Naive thymus-derived CD4-positive, alpha-beta T cell (primary cell): ENCODE results near the gene FBLN5. TPM values are rescaled to one million over a fixed set of nuclear protein-coding genes. Genes with fewer than 3 reads are reported as not detected.

Experiments used
- ATAC-seq: fragments of 150-1000 bp; cut with Tn5 transposase; 2 replicates; pipeline ENCODE4 v1.10.0; 2021; ENCODE audit warnings: mild to moderate bottlenecking, moderate library complexity
- CTCF ChIA-PET: fragments of 350-600 bp; sonication (Branson Sonifier 250); formaldehyde crosslinking; loops from one replicate; lab custom pipeline; 2021; ENCODE audit warnings: antibody characterized with exemption; lab: Charles Lee
- POLR2A ChIA-PET: fragments of 350-600 bp; sonication (Branson Sonifier 250); formaldehyde crosslinking; loops from one replicate; lab custom pipeline; 2021; ENCODE audit warnings: antibody characterized with exemption, inconsistent platforms; lab: Charles Lee
- DNase-seq, 9 donors: peaks; one replicate each; pipeline versions ENCODE4 v3.0.0 to v3.0.0-alpha.2; 2020 to 2022; ENCODE audit warnings: mixed read lengths in 1 of 9
- H3K27ac ChIP-seq: one replicate; pipeline ENCODE4 v1.7.0; 2013; ENCODE audit warnings: mild to moderate bottlenecking, low read depth, low read length, moderate library complexity
- H3K27me3 ChIP-seq, 2 donors: one replicate each; pipeline ENCODE4 v1.7.0; 2013; ENCODE audit warnings: low read length in 2 of 2, mild to moderate bottlenecking in 2 of 2, moderate library complexity in 2 of 2; ENCODE audit not compliant: control insufficient read depth in 2 of 2, insufficient read depth in 2 of 2
- H3K36me3 ChIP-seq, 3 experiments: 1 replicate in 2 of 3; 2 replicates in 1 of 3; pipeline ENCODE4 v1.7.0; 2013; ENCODE audit warnings: low read length in 3 of 3, mild to moderate bottlenecking in 3 of 3, moderate library complexity in 1 of 3; ENCODE audit not compliant: insufficient read depth in 3 of 3, control insufficient read depth in 2 of 3
- H3K4me1 ChIP-seq, 2 donors: one replicate each; pipeline ENCODE4 v1.7.0; 2013; ENCODE audit warnings: low read length in 2 of 2, mild to moderate bottlenecking in 2 of 2, moderate library complexity in 1 of 2; ENCODE audit not compliant: control insufficient read depth in 2 of 2, insufficient read depth in 2 of 2
- H3K4me3 ChIP-seq: 2 replicates; pipeline ENCODE4 v1.7.0; 2013; ENCODE audit warnings: mild to moderate bottlenecking, low read length
- H3K9me3 ChIP-seq, 3 experiments: 1 replicate in 2 of 3; 2 replicates in 1 of 3; pipeline ENCODE4 v1.7.0; 2013; ENCODE audit warnings: low read length in 3 of 3; ENCODE audit not compliant: control insufficient read depth in 2 of 3
- H3K27ac Mint-ChIP-seq, 9 donors: one replicate each; pipeline ENCODE4 v1.8.0; 2020 to 2022; ENCODE audit warnings: mixed read lengths in 9 of 9, mild to moderate bottlenecking in 8 of 9, moderate library complexity in 5 of 9, inconsistent platforms in 2 of 9
- H3K27me3 Mint-ChIP-seq, 5 donors: one replicate each; pipeline ENCODE4 v1.8.0; 2021 to 2022; ENCODE audit warnings: mixed read lengths in 5 of 5, mild to moderate bottlenecking in 1 of 5
- H3K36me3 Mint-ChIP-seq, 5 donors: one replicate each; pipeline ENCODE4 v1.8.0; 2020 to 2022; ENCODE audit warnings: mixed read lengths in 5 of 5, mild to moderate bottlenecking in 3 of 5, inconsistent platforms in 1 of 5
- H3K4me1 Mint-ChIP-seq, 7 donors: one replicate each; pipeline ENCODE4 v1.8.0; 2020 to 2022; ENCODE audit warnings: mixed read lengths in 7 of 7, mild to moderate bottlenecking in 3 of 7, inconsistent platforms in 1 of 7
- H3K4me3 Mint-ChIP-seq, 10 donors: one replicate each; pipeline ENCODE4 v1.8.0; 2020 to 2022; ENCODE audit warnings: mild to moderate bottlenecking in 10 of 10, mixed read lengths in 10 of 10, moderate library complexity in 6 of 10, inconsistent platforms in 2 of 10
- H3K9me3 Mint-ChIP-seq, 11 donors: one replicate each; pipeline ENCODE4 v1.8.0; 2020 to 2022; ENCODE audit warnings: mixed read lengths in 11 of 11, mild to moderate bottlenecking in 4 of 11, inconsistent platforms in 1 of 11, moderate library complexity in 1 of 11
- intact Hi-C, 2 donors: fragments of 100-400 bp; cut with micrococcal nuclease; formaldehyde crosslinking; loops; one replicate each; pipeline ENCODE4 v1.15.1; 2023
- polyA plus RNA-seq, 2 donors: library from polyadenylated mRNA; unstranded; fragments of 300-500 nt; fragmentation: Illumina TruSeq; gene quantifications; one replicate each; pipeline ENCODE4 v1.2.3, GENCODE V29; 2021
- total RNA-seq, 6 experiments: library from RNA in 5 of 6; stranded (reverse) in 5 of 6; gene quantifications; 1 replicate in 5 of 6; 2 replicates in 1 of 6; pipeline ENCODE4 v1.2.3 and lab custom pipeline; 2021 to 2026

FBLN5 gene
- total and polyA plus RNA-seq, 7 experiments from 2014 or later, result 2.9 to 53.3 (median 10.7) TPM

GRCh38 chr14:91879196-91879595 is 68.3 kb downstream of the FBLN5 start:
- peaks cover 53 to 80% (median 76%) of the 10 kb centered on the region in 7 donors for H3K4me1 Mint-ChIP-seq
- H3K27ac ChIP-seq, result no peak overlapping the region
- ChIA-PET CTCF (interaction anchor here (0.7 to 1.0 kb wide), 2 partner anchors 12 to 34 kb away, joined by 3 to 5 read pairs; no protein-coding TSS in a partner anchor), POLR2A (interaction anchor here (1.0 to 5.3 kb wide), 5 partner anchors 11 to 22 kb away, joined by 3 to 71 read pairs (median 9); partner anchors contain the start of gene TC2N)
- intact Hi-C loops, result loop anchor here in 1 of 2 donors (10.0 kb wide), 2 partner anchors 554 to 776 kb away; no protein-coding TSS in a partner anchor
- H3K36me3 Mint-ChIP-seq, result peaks cover 0 to 13% (median 0%) of the 10 kb centered on the region in 5 donors
- H3K9me3 ChIP-seq, result no peaks in the 10 kb centered on the region
- H3K4me3 ChIP-seq, result no peak overlapping the region
- DNase-seq (no peak), ATAC-seq (no peak)
- H3K27me3 Mint-ChIP-seq, result no peaks in the 10 kb centered on the region
- no peaks in the 10 kb centered on the region for H3K36me3 ChIP-seq
- peaks cover 0 to 4% (median 0%) of the 10 kb centered on the region in 11 donors for H3K9me3 Mint-ChIP-seq
- H3K4me1 ChIP-seq, result peaks cover 33 to 54% of the 10 kb centered on the region in 2 donors
- peak overlapping the region; percentile 1 to 100 (median 96) for H3K27ac Mint-ChIP-seq
- H3K4me3 Mint-ChIP-seq, result peak overlapping the region in 2 of 10 donors; percentile 20 to 68
- no peaks in the 10 kb centered on the region for H3K27me3 ChIP-seq

- POLR2A ChIA-PET, result interaction anchor here (2.7 to 7.5 kb wide), 4 partner anchors 10 to 19 kb away, joined by 15 to 245 read pairs (median 101); partner anchors contain the start of gene TC2N
- peaks cover 61 to 88% (median 83%) of the 10 kb centered on the region in 7 donors for H3K4me1 Mint-ChIP-seq
Measured at GRCh38 chr14:91878274-91878673, 69.2 kb downstream of the FBLN5 start.

GRCh38 chr14:91877376-91877915 is 70.0 kb downstream of the FBLN5 start:
- peaks cover 0 to 4% (median 0%) of the 10 kb centered on the region in 11 donors for H3K9me3 Mint-ChIP-seq
- H3K27ac ChIP-seq, result no peak overlapping the region
- peak overlapping the region in 7 of 10 donors; percentile 19 to 89 (median 47) for H3K4me3 Mint-ChIP-seq
- peaks cover 67 to 94% (median 88%) of the 10 kb centered on the region in 7 donors for H3K4me1 Mint-ChIP-seq
- DNase-seq, result no peak
- intact Hi-C loops, result loop anchor here in 1 of 2 donors (10.0 kb wide), 2 partner anchors 553 to 777 kb away; no protein-coding TSS in a partner anchor
- CTCF ChIA-PET, result no interaction called here
- no peaks in the 10 kb centered on the region for H3K36me3 ChIP-seq
- no peaks in the 10 kb centered on the region for H3K27me3 Mint-ChIP-seq
- peaks cover 48 to 70% of the 10 kb centered on the region in 2 donors for H3K4me1 ChIP-seq
- H3K36me3 Mint-ChIP-seq, result peaks cover 0 to 13% (median 0%) of the 10 kb centered on the region in 5 donors
- POLR2A ChIA-PET, result interaction anchor here (2.7 to 7.5 kb wide), 3 partner anchors 10 to 18 kb away, joined by 15 to 245 read pairs (median 131); partner anchors contain the start of gene TC2N
- peak overlapping the region; percentile 30 to 100 (median 98) for H3K27ac Mint-ChIP-seq
- no peak for ATAC-seq
- H3K27me3 ChIP-seq, result no peaks in the 10 kb centered on the region
- H3K4me3 ChIP-seq, result no peak overlapping the region
- no peaks in the 10 kb centered on the region for H3K9me3 ChIP-seq

More at GRCh38 chr14:91878274-91878673, 69.2 kb downstream of the FBLN5 start:
- no peaks in the 10 kb centered on the region for H3K27me3 ChIP-seq
- no peaks in the 10 kb centered on the region for H3K27me3 Mint-ChIP-seq
- H3K4me1 ChIP-seq, result peaks cover 41 to 62% of the 10 kb centered on the region in 2 donors
- DNase-seq (no peak), ATAC-seq (no peak)
- H3K9me3 Mint-ChIP-seq, result peaks cover 0 to 4% (median 0%) of the 10 kb centered on the region in 11 donors
- H3K27ac Mint-ChIP-seq, result peak overlapping the region in 8 of 9 donors; percentile 20 to 100 (median 97)
- CTCF ChIA-PET, result no interaction called here
- no peaks in the 10 kb centered on the region for H3K9me3 ChIP-seq
- intact Hi-C loops, result loop anchor here in 1 of 2 donors (10.0 kb wide), 2 partner anchors 553 to 777 kb away; no protein-coding TSS in a partner anchor
- H3K4me3 Mint-ChIP-seq, result peak overlapping the region in 2 of 10 donors; percentile 9 to 89
- no peak overlapping the region for H3K4me3 ChIP-seq
- H3K36me3 Mint-ChIP-seq, result peaks cover 0 to 13% (median 0%) of the 10 kb centered on the region in 5 donors
- H3K27ac ChIP-seq, result no peak overlapping the region
- no peaks in the 10 kb centered on the region for H3K36me3 ChIP-seq

GRCh38 chr14:91876492-91876891 is 71.0 kb downstream of the FBLN5 start:
- intact Hi-C loops, result loop anchor here in 1 of 2 donors (10.0 kb wide), 2 partner anchors 552 to 778 kb away; no protein-coding TSS in a partner anchor
- POLR2A ChIA-PET, result interaction anchor here (0.7 to 7.5 kb wide), 4 partner anchors 9 to 36 kb away, joined by 4 to 245 read pairs (median 73); partner anchors contain the start of gene TC2N
- DNase-seq (no peak), ATAC-seq (no peak)
- no peaks in the 10 kb centered on the region for H3K27me3 ChIP-seq
- H3K9me3 ChIP-seq, result no peaks in the 10 kb centered on the region
- H3K27ac Mint-ChIP-seq, result peak overlapping the region; percentile 29 to 100 (median 98)
- peaks cover 75 to 100% (median 96%) of the 10 kb centered on the region in 7 donors for H3K4me1 Mint-ChIP-seq
- CTCF ChIA-PET, result interaction anchor here (0.6 to 1.0 kb wide), 2 partner anchors 35 to 1842 kb away, joined by 3 to 5 read pairs; no protein-coding TSS in a partner anchor
- no peaks in the 10 kb centered on the region for H3K27me3 Mint-ChIP-seq
- H3K4me3 ChIP-seq, result no peak overlapping the region
- H3K36me3 Mint-ChIP-seq, result peaks cover 0 to 13% (median 0%) of the 10 kb centered on the region in 5 donors
- H3K36me3 ChIP-seq, result no peaks in the 10 kb centered on the region
- H3K4me1 ChIP-seq, result peaks cover 57 to 78% of the 10 kb centered on the region in 2 donors
- H3K9me3 Mint-ChIP-seq, result peaks cover 0 to 4% (median 0%) of the 10 kb centered on the region in 11 donors
- H3K27ac ChIP-seq, result no peak overlapping the region
- H3K4me3 Mint-ChIP-seq, result peak overlapping the region in 2 of 10 donors; percentile 10 to 89

GRCh38 chr14:91875525-91876286 is 71.8 kb downstream of the FBLN5 start:
- DNase-seq (no peak), ATAC-seq (no peak)
- H3K27ac Mint-ChIP-seq, result peak overlapping the region; percentile 95 to 100 (median 99)
- H3K4me3 ChIP-seq, result peak overlapping the region; percentile 10
- peaks cover 0 to 2% (median 0%) of the 10 kb centered on the region in 11 donors for H3K9me3 Mint-ChIP-seq
- H3K27ac ChIP-seq, result peak overlapping the region; percentile 35
- no peaks in the 10 kb centered on the region for H3K27me3 Mint-ChIP-seq
- H3K36me3 Mint-ChIP-seq, result peaks cover 0 to 9% (median 0%) of the 10 kb centered on the region in 5 donors
- no peaks in the 10 kb centered on the region for H3K27me3 ChIP-seq
- intact Hi-C loops, result loop anchor here in 1 of 2 donors (10.0 kb wide), 2 partner anchors 551 to 779 kb away; no protein-coding TSS in a partner anchor
- ChIA-PET CTCF (interaction anchor here (0.6 to 1.0 kb wide), 3 partner anchors 9 to 1841 kb away, joined by 3 to 5 read pairs (median 3); no protein-coding TSS in a partner anchor), POLR2A (interaction anchor here (0.9 to 7.5 kb wide), 9 partner anchors 8 to 44 kb away, joined by 3 to 245 read pairs (median 15); partner anchors contain the start of gene TC2N)
- H3K9me3 ChIP-seq, result no peaks in the 10 kb centered on the region
- peaks cover 75 to 100% (median 95%) of the 10 kb centered on the region in 7 donors for H3K4me1 Mint-ChIP-seq
- no peaks in the 10 kb centered on the region for H3K36me3 ChIP-seq
- H3K4me3 Mint-ChIP-seq, result peak overlapping the region in 7 of 10 donors; percentile 13 to 91 (median 63)
- peaks cover 59 to 79% of the 10 kb centered on the region in 2 donors for H3K4me1 ChIP-seq
